Activated naive CD8-positive, alpha-beta T cell (primary cell): ENCODE data around the gene SCO2.
"Not testable (repeated sequence)": the region's sequence is repeated elsewhere in the genome, so short reads cannot be mapped to it uniquely, and the experiment has no call there.

Experiments
- H3K27ac Mint-ChIP-seq: one replicate; pipeline ENCODE4 v1.8.0; 2021; ENCODE audit warnings: mixed read lengths
- H3K27me3 Mint-ChIP-seq: one replicate; pipeline ENCODE4 v1.8.0; 2021; ENCODE audit warnings: mixed read lengths
- H3K36me3 Mint-ChIP-seq: one replicate; pipeline ENCODE4 v1.8.0; 2021; ENCODE audit warnings: mixed read lengths
- H3K4me1 Mint-ChIP-seq: one replicate; pipeline ENCODE4 v1.8.0; 2021; ENCODE audit warnings: low read depth, mixed read lengths
- H3K4me3 Mint-ChIP-seq: one replicate; pipeline ENCODE4 v1.8.0; 2021; ENCODE audit warnings: mild to moderate bottlenecking, mixed read lengths
- H3K9me3 Mint-ChIP-seq: one replicate; pipeline ENCODE4 v1.8.0; 2021; ENCODE audit warnings: low read depth, mixed read lengths

Gene SCO2

GRCh38 chr22:50544078-50544745 lies 18.8 kb upstream of the SCO2 start:
- Mint-ChIP-seq H3K9me3 (no peaks in the 10 kb centered on the region), H3K27me3 (no peaks in the 10 kb centered on the region), H3K4me3 (peak overlapping the region; percentile 52), H3K36me3 (no peaks in the 10 kb centered on the region), H3K27ac (peak overlapping the region; percentile 81), H3K4me1 (peaks cover 51% of the 10 kb centered on the region)

- H3K4me3 Mint-ChIP-seq, result peak overlapping the region; percentile 64
- H3K4me1 Mint-ChIP-seq, result peaks cover 61% of the 10 kb centered on the region
- H3K36me3 Mint-ChIP-seq, result no peaks in the 10 kb centered on the region
- peak overlapping the region; percentile 93 for H3K27ac Mint-ChIP-seq
- H3K27me3 Mint-ChIP-seq, result no peaks in the 10 kb centered on the region
- H3K9me3 Mint-ChIP-seq, result no peaks in the 10 kb centered on the region
These were observed 17.1 kb upstream of the SCO2 start for GRCh38 chr22:50542416-50542927.

DNA sequence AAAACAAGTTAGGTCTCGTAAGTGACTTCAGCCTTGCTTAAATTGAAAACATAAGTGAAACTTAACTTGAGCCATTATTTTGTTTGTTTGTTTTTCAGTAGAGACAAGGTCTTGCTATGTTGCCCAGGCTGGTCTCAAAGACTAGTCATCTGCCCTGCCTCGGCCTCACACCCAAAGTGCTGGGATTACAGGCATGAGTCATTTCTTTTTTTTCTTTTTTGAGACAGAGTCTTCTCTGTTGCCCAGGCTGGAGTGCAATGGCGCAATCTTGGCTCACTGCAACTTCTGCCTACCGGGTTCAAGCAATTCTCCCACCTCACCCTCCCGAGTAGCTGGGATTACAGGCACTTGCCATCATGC lies 16.2 kb upstream of the SCO2 start:
- not testable (repeated sequence) for H3K27me3 Mint-ChIP-seq, H3K4me3 Mint-ChIP-seq, H3K9me3 Mint-ChIP-seq, H3K36me3 Mint-ChIP-seq
- peaks cover 61% of the 10 kb centered on the region for H3K4me1 Mint-ChIP-seq
- H3K27ac Mint-ChIP-seq, result peak overlapping the region; percentile 93

DNA sequence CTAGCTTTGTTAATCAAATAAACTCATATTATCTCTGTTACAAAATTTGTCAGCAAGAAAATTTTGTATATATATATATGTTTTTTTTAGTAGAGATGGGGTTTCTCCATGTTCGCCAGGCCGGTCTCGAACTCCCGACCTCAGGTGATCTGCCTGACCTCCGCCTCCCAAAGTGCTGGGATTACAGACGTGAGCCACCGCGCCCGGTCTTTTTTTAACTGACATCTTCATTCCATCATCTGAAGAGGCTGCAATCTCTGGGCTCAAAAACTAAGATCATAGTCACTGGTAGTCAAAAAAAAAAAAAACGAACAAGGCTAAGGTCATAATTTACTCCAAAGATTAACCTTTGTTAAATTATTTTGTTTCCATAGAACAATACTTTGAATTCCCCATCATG lies 15.0 kb upstream of the SCO2 start:
- peaks cover 52% of the 10 kb centered on the region for H3K4me1 Mint-ChIP-seq
- H3K9me3 Mint-ChIP-seq, result no peaks in the 10 kb centered on the region
- H3K27ac Mint-ChIP-seq, result peak overlapping the region; percentile 93
- peak overlapping the region; percentile 35 for H3K4me3 Mint-ChIP-seq
- no peaks in the 10 kb centered on the region for H3K27me3 Mint-ChIP-seq
- H3K36me3 Mint-ChIP-seq, result no peaks in the 10 kb centered on the region

- peak overlapping the region; percentile 21 for H3K4me3 Mint-ChIP-seq
- no peaks in the 10 kb centered on the region for H3K36me3 Mint-ChIP-seq
- H3K27me3 Mint-ChIP-seq, result no peaks in the 10 kb centered on the region
- H3K27ac Mint-ChIP-seq, result peak overlapping the region; percentile 98
- peaks cover 56% of the 10 kb centered on the region for H3K4me1 Mint-ChIP-seq
- no peaks in the 10 kb centered on the region for H3K9me3 Mint-ChIP-seq
These were observed 12.4 kb upstream of the SCO2 start for GRCh38 chr22:50537765-50538164.

GRCh38 chr22:50536226-50536625 lies 10.8 kb upstream of the SCO2 start:
- Mint-ChIP-seq H3K4me3 (no peak overlapping the region), H3K27me3 (no peaks in the 10 kb centered on the region), H3K27ac (no peak overlapping the region), H3K4me1 (peaks cover 47% of the 10 kb centered on the region), H3K36me3 (no peaks in the 10 kb centered on the region), H3K9me3 (no peaks in the 10 kb centered on the region)

DNA sequence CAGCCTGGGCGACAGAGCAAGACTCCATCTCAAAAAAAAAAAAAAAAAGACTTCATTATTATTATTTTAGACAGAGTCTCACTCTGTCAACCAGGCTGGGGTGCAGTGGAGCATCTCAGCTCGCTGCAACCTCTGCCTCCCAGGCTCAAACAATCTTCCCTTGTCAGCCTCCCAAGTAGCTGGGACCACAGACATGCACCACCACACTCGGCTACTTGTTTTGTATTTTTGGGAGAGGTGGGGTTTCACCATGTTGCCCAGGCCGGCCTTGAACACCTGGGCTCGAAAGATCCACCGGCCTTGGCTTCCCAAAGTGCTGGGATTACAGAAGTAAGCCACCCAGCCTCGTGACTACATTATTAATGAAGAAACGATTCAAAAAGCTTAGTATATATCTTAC lies 9.7 kb upstream of the SCO2 start:
- Mint-ChIP-seq H3K27ac (peak overlapping the region; percentile 22), H3K9me3 (no peaks in the 10 kb centered on the region), H3K27me3 (no peaks in the 10 kb centered on the region), H3K4me3 (no peak overlapping the region), H3K36me3 (no peaks in the 10 kb centered on the region), H3K4me1 (peaks cover 38% of the 10 kb centered on the region)

DNA sequence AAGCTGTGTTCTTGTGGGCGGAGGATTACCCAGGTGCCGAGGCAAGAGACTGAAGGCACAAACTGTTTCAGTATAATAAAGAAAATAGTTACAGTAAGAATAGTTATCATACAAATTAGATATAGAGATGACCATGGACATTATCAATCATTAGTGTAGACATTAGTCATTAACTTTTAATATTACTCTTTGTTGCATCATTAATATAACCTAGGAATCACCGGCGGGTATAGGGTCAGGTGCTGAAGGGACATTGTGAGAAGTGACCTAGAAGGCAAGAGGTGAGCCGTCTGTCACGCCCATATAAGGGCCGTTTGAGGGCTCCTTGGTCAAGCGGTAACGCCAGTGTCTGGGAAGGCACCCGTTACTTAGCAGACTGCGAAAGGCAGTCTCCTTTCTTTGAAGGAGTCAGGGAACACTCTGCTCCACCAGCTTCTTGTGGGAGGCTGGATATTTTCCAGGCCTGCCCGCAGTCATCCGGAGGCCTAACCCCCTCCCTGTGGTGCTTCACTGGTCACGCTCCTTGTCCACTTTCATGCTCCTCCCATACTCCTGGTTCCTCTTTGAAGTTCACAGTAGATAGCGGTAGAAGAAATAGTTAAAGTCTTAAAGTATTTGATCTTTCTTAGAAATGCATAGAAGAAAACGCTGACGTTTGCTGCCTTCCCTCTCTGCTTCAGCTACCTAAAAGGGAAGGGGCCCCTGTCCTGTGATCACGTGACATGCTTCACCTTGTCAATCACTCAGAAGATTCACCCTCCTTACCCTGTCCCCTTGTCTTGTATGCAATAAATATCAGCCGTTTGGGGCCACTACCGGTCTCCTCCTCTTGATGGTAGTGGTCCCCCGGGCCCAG lies 8.7 kb upstream of the SCO2 start:
- Mint-ChIP-seq H3K4me3 (peak overlapping the region; percentile 60), H3K4me1 (peaks cover 28% of the 10 kb centered on the region), H3K27ac (peak overlapping the region; percentile 76)
- H3K27me3 Mint-ChIP-seq, H3K9me3 Mint-ChIP-seq, H3K36me3 Mint-ChIP-seq: not testable (repeated sequence)

DNA sequence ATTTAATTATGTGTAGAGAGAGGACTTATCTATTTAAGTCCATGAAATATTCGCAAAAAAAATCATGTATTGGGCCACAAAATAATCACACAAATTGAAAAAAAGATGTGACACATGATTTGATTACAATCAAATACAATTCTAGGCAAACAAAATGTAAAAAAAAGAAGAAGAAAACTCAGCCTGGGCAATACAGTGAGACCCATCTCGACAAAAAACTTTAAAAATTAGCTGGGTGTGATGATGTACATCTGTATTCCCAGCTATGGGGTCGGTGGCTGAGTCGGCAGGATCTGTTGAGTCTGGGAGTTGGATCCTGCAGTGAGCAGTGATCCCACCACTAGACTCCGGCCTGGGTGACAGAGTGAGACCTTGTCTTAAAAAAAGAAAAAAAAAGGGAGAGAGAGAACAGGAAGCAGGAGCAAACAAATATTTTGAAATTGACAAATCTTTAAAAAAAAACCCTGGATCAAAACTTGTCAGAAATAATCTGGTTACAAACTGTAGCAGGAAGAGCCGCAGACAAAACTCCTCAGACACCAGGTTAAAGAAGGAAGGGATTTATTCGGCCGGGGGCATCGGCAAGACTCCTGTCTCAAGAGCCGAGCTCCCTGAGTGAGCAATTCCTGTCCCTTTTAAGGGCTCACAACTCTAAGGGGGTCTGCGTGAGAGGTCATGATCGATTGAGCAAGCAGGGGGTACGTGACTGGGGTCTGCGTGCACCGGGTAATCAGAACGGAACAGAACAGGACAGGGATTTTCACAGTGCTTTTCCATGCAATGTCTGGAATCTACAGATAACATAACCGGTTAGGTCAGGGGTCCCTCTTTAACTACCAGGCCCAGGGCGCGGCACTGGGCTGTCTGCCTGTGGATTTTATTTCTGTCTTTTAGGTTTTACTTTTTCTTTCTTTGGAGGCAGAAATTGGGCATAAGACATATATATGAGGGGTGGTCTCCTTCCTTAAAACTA lies 7.7 kb upstream of the SCO2 start:
- H3K36me3 Mint-ChIP-seq, result no peaks in the 10 kb centered on the region
- peak overlapping the region; percentile 76 for H3K27ac Mint-ChIP-seq
- H3K4me3 Mint-ChIP-seq, result peak overlapping the region; percentile 89
- H3K27me3 Mint-ChIP-seq, result no peaks in the 10 kb centered on the region
- H3K9me3 Mint-ChIP-seq, result no peaks in the 10 kb centered on the region
- peaks cover 27% of the 10 kb centered on the region for H3K4me1 Mint-ChIP-seq

DNA sequence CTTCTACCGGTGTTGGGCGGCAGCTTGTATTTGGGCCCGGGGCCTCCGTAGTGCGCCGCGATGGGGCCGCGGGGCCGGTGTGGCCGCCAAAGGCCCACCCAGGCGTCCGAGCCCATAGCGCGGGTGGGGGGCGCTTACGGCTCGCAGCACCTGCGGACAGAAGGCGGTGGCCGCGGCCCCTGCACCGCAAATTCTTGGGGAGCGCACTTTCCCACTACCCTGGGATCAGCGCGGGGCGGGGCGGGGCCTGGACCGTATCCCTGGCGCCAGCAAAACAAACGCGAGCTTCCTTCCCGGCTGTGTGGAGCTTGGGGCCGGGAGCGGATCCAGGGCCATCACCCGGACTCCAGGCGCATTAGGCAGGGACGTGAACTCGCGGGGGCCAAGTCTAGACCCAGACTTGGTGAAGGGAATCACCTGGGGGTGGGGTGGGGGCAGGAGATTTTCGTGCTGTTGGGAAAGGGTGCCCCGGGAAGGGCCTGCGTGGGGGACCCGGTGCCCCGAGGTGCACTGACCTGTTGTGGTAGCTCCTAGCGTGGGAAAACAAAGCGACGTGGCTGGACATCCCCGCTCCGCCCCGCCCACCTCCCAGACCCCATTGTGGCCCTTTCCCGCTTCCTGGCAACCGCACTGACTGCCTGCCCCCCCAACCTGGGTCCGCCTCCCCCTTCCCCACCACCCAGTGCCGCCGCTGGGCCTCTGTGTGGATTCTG lies 6.7 kb upstream of the SCO2 start:
- H3K4me3 Mint-ChIP-seq, result peak overlapping the region; percentile 89
- no peaks in the 10 kb centered on the region for H3K27me3 Mint-ChIP-seq
- H3K4me1 Mint-ChIP-seq, result peaks cover 30% of the 10 kb centered on the region
- no peaks in the 10 kb centered on the region for H3K9me3 Mint-ChIP-seq
- H3K36me3 Mint-ChIP-seq, result no peaks in the 10 kb centered on the region
- H3K27ac Mint-ChIP-seq, result peak overlapping the region; percentile 76

GRCh38 chr22:50531546-50531961 lies 6.2 kb upstream of the SCO2 start:
- Mint-ChIP-seq H3K4me3 (peak overlapping the region; percentile 89), H3K27me3 (no peaks in the 10 kb centered on the region), H3K36me3 (no peaks in the 10 kb centered on the region), H3K27ac (peak overlapping the region; percentile 93), H3K9me3 (no peaks in the 10 kb centered on the region), H3K4me1 (peaks cover 34% of the 10 kb centered on the region)

GRCh38 chr22:50530877-50531545 lies 5.6 kb upstream of the SCO2 start:
- Mint-ChIP-seq H3K4me1 (peaks cover 34% of the 10 kb centered on the region), H3K27me3 (no peaks in the 10 kb centered on the region)

GRCh38 chr22:50530580-50530876 lies 5.1 kb upstream of the SCO2 start:
- no peaks in the 10 kb centered on the region for H3K36me3 Mint-ChIP-seq
- H3K4me1 Mint-ChIP-seq, result peaks cover 34% of the 10 kb centered on the region
- peak overlapping the region; percentile 89 for H3K4me3 Mint-ChIP-seq
- H3K27ac Mint-ChIP-seq, result peak overlapping the region; percentile 93
- no peaks in the 10 kb centered on the region for H3K9me3 Mint-ChIP-seq
- H3K27me3 Mint-ChIP-seq, result no peaks in the 10 kb centered on the region

More at GRCh38 chr22:50530877-50531545, 5.6 kb upstream of the SCO2 start:
- Mint-ChIP-seq H3K9me3 (no peaks in the 10 kb centered on the region), H3K27ac (peak overlapping the region; percentile 93), H3K4me3 (peak overlapping the region; percentile 89), H3K36me3 (no peaks in the 10 kb centered on the region)
